Subcutaneous abdominal adipose tissue (tissue), 5 donors: Measurements from ENCODE around the gene AGAP1.

ENCODE experiments used
- H3K27ac ChIP-seq: one replicate; pipeline ENCODE4 v1.7.0; 2013; ENCODE audit warnings: low read depth, mild to moderate bottlenecking, inconsistent platforms, low read length, moderate library complexity
- H3K27me3 ChIP-seq, 5 donors: one replicate each; pipeline ENCODE4 v1.7.0; 2013; ENCODE audit warnings: low read length in 5 of 5, inconsistent platforms in 1 of 5; ENCODE audit not compliant: control insufficient read depth in 5 of 5, insufficient read depth in 4 of 5
- H3K36me3 ChIP-seq, 5 donors: one replicate each; pipeline ENCODE4 v1.7.0; 2013; ENCODE audit warnings: low read length in 5 of 5; ENCODE audit not compliant: control insufficient read depth in 5 of 5, insufficient read depth in 5 of 5
- H3K4me1 ChIP-seq, 5 donors: one replicate each; pipeline ENCODE4 v1.7.0; 2013; ENCODE audit warnings: low read length in 5 of 5, mild to moderate bottlenecking in 3 of 5, moderate library complexity in 1 of 5; ENCODE audit not compliant: control insufficient read depth in 5 of 5, insufficient read depth in 5 of 5
- H3K4me3 ChIP-seq, 5 donors: one replicate each; pipeline ENCODE4 v1.7.0; 2013; ENCODE audit warnings: low read length in 5 of 5, low read depth in 1 of 5
- H3K9ac ChIP-seq, 5 donors: one replicate each; pipeline ENCODE4 v1.7.0; 2013; ENCODE audit warnings: low read length in 5 of 5, mild to moderate bottlenecking in 4 of 5, moderate library complexity in 3 of 5
- H3K9me3 ChIP-seq, 5 donors: one replicate each; pipeline ENCODE4 v1.7.0; 2013; ENCODE audit warnings: low read length in 5 of 5; ENCODE audit not compliant: control insufficient read depth in 5 of 5
- donor health status: healthy.
- donor health status: healthy.
- donor health status: healthy.
- donor health status: healthy.
- donor health status: healthy.

Gene AGAP1

DNA sequence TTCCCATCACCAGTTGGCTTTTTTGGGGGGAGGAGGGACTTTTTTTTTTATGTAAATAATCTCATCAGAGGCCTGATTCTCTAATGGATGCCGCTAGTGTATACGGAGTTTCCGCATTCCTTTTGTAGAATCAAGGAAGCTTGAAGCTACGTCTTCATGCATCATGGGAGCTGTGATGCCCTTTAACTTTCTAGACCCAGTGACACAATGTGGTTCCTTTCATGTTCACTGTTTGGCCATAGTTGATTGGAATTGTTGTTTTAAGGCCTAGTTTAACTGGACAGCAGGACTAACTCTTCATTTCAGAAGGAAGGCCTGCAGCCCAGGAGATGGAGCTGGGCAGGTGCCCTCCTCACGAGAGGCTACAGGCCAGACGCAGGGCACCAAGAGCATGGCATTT lies 287.9 kb downstream of the AGAP1 start:
- no peak overlapping the region for H3K27ac ChIP-seq
- no peaks in the 10 kb centered on the region for H3K27me3 ChIP-seq
- peaks cover 0 to 18% (median 9%) of the 10 kb centered on the region in 5 donors for H3K36me3 ChIP-seq
- no peak overlapping the region for H3K9ac ChIP-seq
- no peaks in the 10 kb centered on the region for H3K4me1 ChIP-seq
- H3K4me3 ChIP-seq, result no peak overlapping the region
- no peaks in the 10 kb centered on the region for H3K9me3 ChIP-seq

DNA sequence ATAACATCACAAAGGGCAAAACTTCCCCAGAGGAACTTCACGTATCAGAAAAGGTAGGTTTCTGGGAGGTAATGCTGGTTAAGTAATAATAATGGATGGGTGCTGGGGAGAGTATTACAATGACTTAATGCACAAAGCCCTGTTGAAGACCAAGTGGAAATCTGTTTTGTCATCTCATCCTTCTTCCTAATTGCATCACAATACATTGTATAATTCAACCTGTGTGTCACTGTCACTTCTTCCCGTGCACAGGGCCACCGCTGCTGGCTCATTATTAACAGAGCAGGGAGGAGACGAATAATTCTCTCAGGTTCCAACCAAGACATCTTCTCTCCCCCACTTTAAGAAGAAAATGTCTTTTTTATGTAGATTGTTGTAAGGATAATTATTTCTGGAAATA lies 290.9 kb downstream of the AGAP1 start:
- Histone ChIP-seq H3K36me3 (peaks cover 0 to 9% (median 5%) of the 10 kb centered on the region in 5 donors), H3K9ac (no peak overlapping the region), H3K27me3 (no peaks in the 10 kb centered on the region), H3K27ac (no peak overlapping the region), H3K4me3 (no peak overlapping the region), H3K4me1 (no peaks in the 10 kb centered on the region), H3K9me3 (no peaks in the 10 kb centered on the region)

DNA sequence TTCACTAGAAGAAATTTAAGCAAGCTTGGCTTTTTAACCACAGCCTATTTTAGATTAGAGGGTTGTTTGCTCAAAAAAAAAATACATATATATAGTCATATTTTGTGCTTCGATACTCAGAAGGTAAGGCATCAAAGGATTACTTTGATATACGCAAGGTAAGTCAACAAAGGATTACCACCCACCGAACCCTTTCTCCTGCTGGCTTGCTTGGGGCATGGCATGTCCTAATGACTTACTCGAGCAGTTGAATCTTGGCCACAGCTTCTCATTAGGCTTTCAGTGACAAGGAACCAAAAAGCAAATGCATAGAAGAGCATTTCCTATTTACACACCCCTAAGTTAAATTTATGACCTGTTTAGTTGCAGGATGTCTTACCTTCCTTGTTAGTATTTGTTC lies 295.7 kb downstream of the AGAP1 start:
- H3K9me3 ChIP-seq, result no peaks in the 10 kb centered on the region
- no peak overlapping the region for H3K4me3 ChIP-seq
- no peaks in the 10 kb centered on the region for H3K27me3 ChIP-seq

DNA sequence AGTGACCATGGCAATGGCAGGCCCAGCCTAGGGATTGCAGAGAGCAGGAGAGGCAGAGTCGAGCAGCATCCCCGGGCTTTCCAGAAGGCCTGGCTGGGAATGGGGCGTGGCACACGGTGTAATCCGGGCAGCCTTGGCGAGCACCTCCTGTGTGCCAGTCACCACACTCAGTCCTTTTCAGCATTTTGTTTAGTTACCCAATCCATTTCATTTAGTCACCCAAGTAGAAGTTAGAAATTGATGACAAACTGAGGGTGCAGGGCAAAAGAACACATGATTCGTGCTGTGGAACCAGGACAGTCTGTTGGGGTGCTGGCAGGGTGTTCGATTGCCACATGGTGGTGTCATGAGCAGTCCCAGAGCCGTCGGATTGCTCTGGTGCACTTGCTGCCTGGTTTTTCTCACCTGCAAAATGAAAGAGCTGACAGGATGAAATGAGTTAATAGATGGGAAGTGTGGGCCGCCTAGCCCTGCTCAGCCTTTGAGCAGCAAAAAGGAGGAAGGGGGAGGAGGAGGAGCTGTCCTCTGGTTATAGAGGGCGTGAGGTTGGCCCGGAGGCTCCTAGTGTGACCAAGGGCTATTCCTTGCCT lies 299.4 kb downstream of the AGAP1 start:
- no peaks in the 10 kb centered on the region for H3K27me3 ChIP-seq
- no peak overlapping the region for H3K9ac ChIP-seq
- H3K27ac ChIP-seq, result no peak overlapping the region
- peaks cover 0 to 15% (median 10%) of the 10 kb centered on the region in 5 donors for H3K36me3 ChIP-seq
- H3K4me3 ChIP-seq, result no peak overlapping the region
- H3K9me3 ChIP-seq, result no peaks in the 10 kb centered on the region
- no peaks in the 10 kb centered on the region for H3K4me1 ChIP-seq

More for the DNA sequence above, 295.7 kb downstream of the AGAP1 start:
- peaks cover 0 to 12% (median 7%) of the 10 kb centered on the region in 5 donors for H3K36me3 ChIP-seq
- no peak overlapping the region for H3K9ac ChIP-seq
- no peaks in the 10 kb centered on the region for H3K4me1 ChIP-seq
- H3K27ac ChIP-seq, result no peak overlapping the region

DNA sequence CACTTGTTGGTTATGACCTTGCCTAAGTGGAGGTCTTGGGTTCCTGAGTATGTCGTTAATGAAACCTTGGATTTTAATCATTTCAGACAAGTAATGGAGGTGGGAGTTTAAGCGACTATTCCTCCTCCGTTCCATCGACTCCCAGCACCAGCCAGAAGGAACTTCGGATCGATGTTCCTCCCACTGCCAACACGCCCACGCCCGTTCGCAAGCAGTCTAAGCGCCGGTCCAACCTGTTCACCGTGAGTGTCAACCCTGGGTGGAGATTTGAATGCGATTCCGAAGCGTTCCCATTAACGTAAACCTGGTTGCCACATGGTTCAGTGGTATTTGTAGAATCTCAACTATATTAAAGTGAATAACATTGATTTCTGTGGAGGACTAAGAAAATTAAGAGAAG lies 305.4 kb downstream of the AGAP1 start:
- no peaks in the 10 kb centered on the region for H3K4me1 ChIP-seq
- H3K9ac ChIP-seq, result no peak overlapping the region
- H3K27me3 ChIP-seq, result no peaks in the 10 kb centered on the region
- no peak overlapping the region for H3K27ac ChIP-seq
- peaks cover 0 to 3% (median 0%) of the 10 kb centered on the region in 5 donors for H3K9me3 ChIP-seq
- peaks cover 3 to 46% (median 40%) of the 10 kb centered on the region in 5 donors for H3K36me3 ChIP-seq
- no peak overlapping the region for H3K4me3 ChIP-seq

DNA sequence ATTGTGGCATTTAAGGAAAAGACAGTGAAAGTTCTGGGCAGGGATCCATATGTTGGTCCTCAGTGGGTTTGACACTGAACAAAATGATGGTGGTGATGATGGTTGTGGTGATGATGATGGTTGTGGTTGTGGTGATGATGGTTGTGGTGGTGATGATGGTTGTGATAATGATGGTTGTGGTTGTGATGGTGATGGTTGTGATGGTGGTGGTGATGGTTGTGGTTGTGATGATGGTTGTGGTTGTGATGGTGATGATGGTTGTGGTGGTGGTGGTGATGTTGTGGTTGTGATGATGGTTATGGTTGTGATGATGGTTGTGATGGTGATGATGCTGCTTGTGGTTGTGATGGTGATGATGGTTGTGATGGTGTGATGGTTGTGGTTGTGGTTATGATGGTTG lies 308.7 kb downstream of the AGAP1 start:
- H3K36me3 ChIP-seq, result peaks cover 6 to 51% (median 48%) of the 10 kb centered on the region in 5 donors
- H3K9ac ChIP-seq, result no peak overlapping the region
- no peaks in the 10 kb centered on the region for H3K27me3 ChIP-seq
- H3K4me3 ChIP-seq, result no peak overlapping the region
- no peak overlapping the region for H3K27ac ChIP-seq
- H3K4me1 ChIP-seq, result no peaks in the 10 kb centered on the region
- H3K9me3 ChIP-seq, result peaks cover 0 to 3% (median 0%) of the 10 kb centered on the region in 5 donors

DNA sequence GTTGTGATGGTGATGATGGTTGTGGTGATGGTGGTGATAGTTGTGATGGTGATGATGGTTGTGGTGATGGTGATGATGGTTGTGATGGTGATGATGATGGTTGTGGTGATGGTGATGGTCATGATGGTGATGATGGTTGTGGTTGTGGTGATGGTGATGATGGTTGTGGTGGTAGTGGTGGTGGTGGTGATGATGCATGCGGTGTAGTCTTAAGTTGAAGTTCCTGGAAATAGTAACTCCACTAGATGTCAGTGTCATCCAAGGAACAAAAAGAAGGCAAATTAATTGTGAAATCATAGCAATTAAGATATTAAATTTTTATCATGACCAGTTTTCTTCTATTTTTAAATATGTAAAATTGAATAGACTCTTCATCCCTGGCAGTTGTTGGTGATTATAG lies 309.2 kb downstream of the AGAP1 start:
- Histone ChIP-seq H3K4me1 (no peaks in the 10 kb centered on the region), H3K36me3 (peaks cover 6 to 51% (median 46%) of the 10 kb centered on the region in 5 donors), H3K9ac (no peak overlapping the region)

DNA sequence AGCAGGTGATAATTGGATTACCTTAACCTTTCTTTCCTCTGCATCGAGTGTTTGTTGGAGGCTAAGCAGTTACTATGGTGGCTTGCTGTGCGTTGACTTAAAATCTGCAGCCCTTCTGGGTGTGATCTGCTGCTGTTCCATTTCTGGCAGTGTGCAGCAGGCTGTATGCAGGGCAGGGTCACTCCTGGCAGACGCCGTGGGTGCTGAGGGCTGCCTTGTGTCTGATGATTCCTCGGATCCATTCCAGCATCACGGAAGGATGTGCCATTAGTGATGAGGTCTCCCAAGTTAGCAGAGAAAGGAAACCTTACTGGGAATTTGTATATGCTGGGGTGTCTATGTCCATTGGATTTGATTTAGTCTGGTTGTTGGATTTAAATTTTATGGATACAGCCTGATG lies 310.8 kb downstream of the AGAP1 start:
- no peak overlapping the region for H3K27ac ChIP-seq
- H3K36me3 ChIP-seq, result peaks cover 3 to 55% (median 44%) of the 10 kb centered on the region in 5 donors
- no peak overlapping the region for H3K9ac ChIP-seq
- H3K9me3 ChIP-seq, result peaks cover 0 to 3% (median 0%) of the 10 kb centered on the region in 5 donors
- no peak overlapping the region for H3K4me3 ChIP-seq
- H3K27me3 ChIP-seq, result no peaks in the 10 kb centered on the region
- H3K4me1 ChIP-seq, result no peaks in the 10 kb centered on the region

More for the DNA sequence above, 309.2 kb downstream of the AGAP1 start:
- Histone ChIP-seq H3K27me3 (no peaks in the 10 kb centered on the region), H3K27ac (no peak overlapping the region), H3K4me3 (no peak overlapping the region), H3K9me3 (peaks cover 0 to 3% (median 0%) of the 10 kb centered on the region in 5 donors)

DNA sequence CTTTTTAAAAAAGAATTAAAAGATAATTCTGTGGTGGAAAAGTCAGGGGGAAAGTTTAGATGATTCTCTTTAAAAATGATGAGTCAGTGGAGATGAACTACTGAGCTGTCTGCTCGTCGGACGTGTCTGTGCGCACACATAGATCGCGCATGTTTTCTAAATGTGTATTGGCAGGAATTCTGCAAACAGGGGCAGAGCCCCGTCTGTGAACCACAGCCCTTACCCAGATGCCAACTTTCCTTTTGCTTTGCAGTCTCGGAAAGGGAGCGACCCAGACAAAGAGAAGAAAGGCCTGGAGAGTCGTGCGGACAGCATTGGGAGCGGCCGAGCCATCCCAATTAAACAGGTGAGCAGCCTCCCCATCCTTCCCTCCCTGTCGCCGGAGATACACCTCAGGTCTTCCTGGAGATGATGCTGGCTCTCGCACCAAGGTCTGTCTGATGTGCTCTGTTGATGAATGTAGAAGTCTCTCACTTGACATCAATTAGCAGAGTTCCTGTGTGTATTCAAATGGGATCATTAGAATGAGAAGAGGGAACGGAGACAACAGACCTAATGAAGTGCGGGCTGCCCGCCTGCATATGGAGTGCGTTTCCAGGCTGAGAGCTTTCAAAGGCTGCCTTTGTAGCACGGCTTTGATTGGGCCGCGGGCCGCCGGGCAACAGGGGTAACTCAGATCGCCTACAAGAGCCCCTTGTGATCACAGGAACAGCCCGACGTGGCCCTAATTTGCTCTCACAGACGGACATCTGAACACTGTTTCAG lies 313.3 kb downstream of the AGAP1 start:
- Histone ChIP-seq H3K27me3 (no peaks in the 10 kb centered on the region), H3K4me3 (no peak overlapping the region), H3K4me1 (no peaks in the 10 kb centered on the region), H3K27ac (no peak overlapping the region), H3K9me3 (peaks cover 0 to 3% (median 0%) of the 10 kb centered on the region in 5 donors), H3K36me3 (peaks cover 3 to 51% (median 45%) of the 10 kb centered on the region in 5 donors), H3K9ac (no peak overlapping the region)

DNA sequence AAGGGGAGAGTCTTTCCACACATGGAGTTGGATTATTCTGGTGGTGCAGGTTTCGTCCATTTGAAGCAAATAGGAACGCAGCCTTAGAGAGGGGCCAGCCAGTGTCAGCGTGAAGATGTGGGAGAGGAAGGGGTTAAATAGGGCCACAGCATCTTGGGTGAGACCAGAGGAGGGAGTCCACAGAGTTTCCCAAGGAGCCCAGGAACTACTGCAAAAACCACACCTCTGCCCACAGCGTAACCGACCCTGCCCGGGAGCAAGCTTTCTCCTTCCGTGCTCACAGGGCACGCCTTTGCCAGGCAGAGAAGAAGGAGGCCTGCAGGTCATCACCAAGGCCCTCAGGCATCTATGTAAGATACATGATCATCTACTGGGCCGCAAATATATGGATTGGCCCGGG lies 314.5 kb downstream of the AGAP1 start:
- Histone ChIP-seq H3K27me3 (no peaks in the 10 kb centered on the region), H3K27ac (no peak overlapping the region), H3K4me3 (no peak overlapping the region), H3K9me3 (no peaks in the 10 kb centered on the region), H3K9ac (no peak overlapping the region), H3K4me1 (no peaks in the 10 kb centered on the region), H3K36me3 (peaks cover 3 to 63% (median 57%) of the 10 kb centered on the region in 5 donors)
